Measurements from ENCODE around the gene GREB1L.

The GREB1L gene

GRCh38 chr18:21383031-21383430 lies 141.0 kb downstream of the GREB1L start:
- DNase-seq = no peak

GRCh38 chr18:21386523-21387240 lies 144.7 kb downstream of the GREB1L start:
- no peak for DNase-seq

GRCh38 chr18:21387886-21388285 lies 145.9 kb downstream of the GREB1L start:
- no peak for DNase-seq

- no peak for DNase-seq
These were observed 147.3 kb downstream of the GREB1L start for GRCh38 chr18:21389283-21389682.

GRCh38 chr18:21389903-21390302 lies 147.9 kb downstream of the GREB1L start:
- DNase-seq = no peak

- DNase-seq = peak; percentile 35
These were observed 149.1 kb downstream of the GREB1L start for GRCh38 chr18:21391074-21391673.

GRCh38 chr18:21393986-21394385 lies 152.0 kb downstream of the GREB1L start:
- no peak for DNase-seq

GRCh38 chr18:21398121-21398520 lies 156.1 kb downstream of the GREB1L start:
- DNase-seq = no peak

GRCh38 chr18:21402272-21402671 lies 160.2 kb downstream of the GREB1L start:
- no peak for DNase-seq

GRCh38 chr18:21404426-21404825 lies 162.4 kb downstream of the GREB1L start:
- DNase-seq = no peak

GRCh38 chr18:21406116-21406515 lies 164.1 kb downstream of the GREB1L start:
- no peak for DNase-seq

- DNase-seq = no peak
These were observed 166.6 kb downstream of the GREB1L start for GRCh38 chr18:21408681-21409080.

GRCh38 chr18:21433436-21433835 lies 191.4 kb downstream of the GREB1L start:
- DNase-seq = no peak

GRCh38 chr18:21439431-21439846 lies 197.4 kb downstream of the GREB1L start:
- DNase-seq = no peak

GRCh38 chr18:21441670-21442069 lies 199.6 kb downstream of the GREB1L start:
- DNase-seq = no peak

GRCh38 chr18:21443776-21444464 lies 201.9 kb downstream of the GREB1L start:
- no peak for DNase-seq

GRCh38 chr18:21444465-21445212 lies 202.6 kb downstream of the GREB1L start:
- peak; percentile 29 for DNase-seq

GRCh38 chr18:21448299-21448698 lies 206.3 kb downstream of the GREB1L start:
- DNase-seq = no peak

GRCh38 chr18:21449367-21450290 lies 207.6 kb downstream of the GREB1L start:
- no peak for DNase-seq

GRCh38 chr18:21450503-21450902 lies 208.5 kb downstream of the GREB1L start:
- DNase-seq = no peak

- no peak for DNase-seq
These were observed 208.9 kb downstream of the GREB1L start for GRCh38 chr18:21450913-21451312.

- DNase-seq = no peak
These were observed 209.8 kb downstream of the GREB1L start for GRCh38 chr18:21451851-21452250.

All from amniotic stem cell (primary cell).